C4-2B (cell line): ENCODE results near the gene SYT9.

Experiments used
- CTCF ChIP-seq: fragments of 450-650 bp; conservative IDR thresholded peaks from 2 replicates; pipeline ENCODE4 v1.5.1; 2017; ENCODE audit warnings: mild to moderate bottlenecking
- ZFX ChIP-seq: fragments of 450-650 bp; IDR thresholded peaks from 2 replicates; pipeline ENCODE4 v1.6.1; 2017

GRCh38 chr11:7376386-7376785 lies 124.7 kb downstream of the SYT9 start:
- TF ChIP-seq CTCF (no peak), ZFX (no peak)
